Adrenal gland (tissue), 12 donors: ENCODE measurements around the gene ENPP6. TPM values are rescaled to one million over a fixed set of nuclear protein-coding genes. Genes with fewer than 3 reads are reported as not detected.

Experiments
- DNase-seq, 7 donors: peaks; one replicate each; pipeline ENCODE4 v3.0.0-alpha.2; 2019 to 2020
- H3K27ac ChIP-seq, 5 donors: fragments of 200-600 bp; sonication (generic) in 4 of 5; 1 replicate in 3 of 5; 2 replicates in 2 of 5; pipeline versions ENCODE4 v1.5.1 to v1.8.0; 2016 to 2020; ENCODE audit warnings: mild to moderate bottlenecking in 1 of 5
- H3K27me3 ChIP-seq: fragments of 200-600 bp; 2 replicates; pipeline ENCODE4 v1.8.0; 2021
- H3K36me3 ChIP-seq, 2 donors: fragments of 200-600 bp; replicated peaks in 1 of 2; 1 replicate in 1 of 2; 2 replicates in 1 of 2; pipeline versions ENCODE4 v1.5.1 to v1.8.0; 2018 to 2022
- H3K4me1 ChIP-seq, 2 donors: fragments of 200-600 bp; replicated peaks in 1 of 2; 1 replicate in 1 of 2; 2 replicates in 1 of 2; pipeline versions ENCODE4 v1.5.1 to v1.8.0; 2018 to 2021
- H3K4me3 ChIP-seq, 4 donors: fragments of 200-600 bp; sonication (generic) in 3 of 4; one replicate each; pipeline ENCODE4 v1.5.1; 2016 to 2018
- H3K9me3 ChIP-seq, 3 donors: fragments of 200-600 bp; sonication (generic) in 1 of 3; replicated peaks in 1 of 3; 1 replicate in 2 of 3; 2 replicates in 1 of 3; pipeline versions ENCODE4 v1.5.1 to v1.8.0; 2016 to 2021
- POLR2A ChIP-seq, 2 donors: fragments of 450-650 bp; IDR thresholded peaks; one replicate each; pipeline ENCODE4 v1.6.1; 2017; ENCODE audit warnings: antibody characterized with exemption in 2 of 2, mild to moderate bottlenecking in 2 of 2, moderate library complexity in 1 of 2
- WGBS, 4 donors: extraction: QIAGEN DNeasy Blood & Tissue Kit in 2 of 4; methylation state at CpG; one replicate each; pipeline versions ENCODE4 v1.1.5 to v1.1.7; 2013 to 2017; 5-methylcytosine and 5-hydroxymethylcytosine counted together
- intact Hi-C, 2 donors: fragments of 100-400 bp; cut with DNase I; formaldehyde crosslinking; loops; one replicate each; pipeline versions ENCODE4 v1.14.1 to v1.15.0; 2022 to 2023
- polyA plus RNA-seq, 3 donors: library from polyadenylated mRNA; stranded (reverse); fragments of 200-250 nt in 2 of 3; fragments of 350-450 nt in 1 of 3; fragmentation: Illumina TruSeq in 1 of 3; extraction: RNeasy Lipid Tissue Mini Kit (QIAGEN cat#74804) in 1 of 3; gene quantifications; one replicate each; pipeline ENCODE4 v1.2.3, GENCODE V29; 2013 to 2014
- total RNA-seq, 9 donors: library from RNA; depleted of rRNA in 4 of 9; stranded (reverse); fragments of >200 nt in 4 of 9; fragments of 120-200 nt in 1 of 9; fragmentation: NEBNext Ultra II Directional in 1 of 9; extraction: Animal tissue kit (Norgen Biotek cat#: 25700) in 1 of 9; gene quantifications; one replicate each; pipeline versions ENCODE4 v1.1.0 to v1.2.4, GENCODE V29; 2013 to 2023
- TF ChIP-seq, protein P1 (sequence below), 6 experiments: fragments of 450-650 bp in 4 of 6; fragments of 200-600 bp in 2 of 6; sonication (generic) in 1 of 6; IDR thresholded peaks; 1 replicate in 5 of 6; 2 replicates in 1 of 6; pipeline versions ENCODE4 v1.5.1 to v1.8.0; 2016 to 2021; ENCODE audit warnings: antibody characterized with exemption in 6 of 6, mild to moderate bottlenecking in 2 of 6, moderate library complexity in 1 of 6
- donor health status: healthy with polysubstance abuse.
- donor health status: Bipolar disorder and iron deficiency.
- donor health status: DM: yes; HTN: yes; CAD: no.
- donor health status: DM: no; HTN: no; CAD: no.
- donor health status: DM: no; HTN: no; CAD: no.
- donor health status: DM: yes; HTN: yes; CAD: no.

Gene ENPP6
- total and polyA plus RNA-seq, 12 donors = 0.18 to 11.3 (median 0.46) TPM; not detected in 1

DNA sequence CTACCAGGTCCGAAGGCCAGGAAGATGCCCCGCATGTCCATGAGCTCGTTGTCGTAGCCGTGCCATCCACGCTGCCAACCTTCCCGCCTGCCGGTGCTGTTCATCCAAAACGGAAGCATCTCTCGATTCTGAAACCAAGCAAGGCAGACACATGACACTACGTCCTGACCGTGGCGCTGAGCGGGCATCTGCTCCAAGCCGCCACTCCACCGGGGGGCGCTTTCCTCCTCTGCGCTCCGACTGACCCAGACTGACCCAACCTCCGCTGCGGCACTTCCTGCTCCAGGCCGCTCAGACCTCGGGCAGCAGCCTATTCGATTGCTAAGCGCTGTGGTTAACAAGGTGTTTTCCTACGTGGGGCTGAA lies 120.5 kb downstream of the ENPP6 start:
- WGBS, 4 donors = 41 to 61% (median 54%) methylated on average over 9 to 26 of the region's 26 CpGs
- peak; percentile 27 to 76 (median 46) for DNase-seq
- intact Hi-C loops = no loop called here
- Histone ChIP-seq H3K9me3 (no peaks in the 10 kb centered on the region), H3K4me3 (peak overlapping the region in 1 of 4 donors; percentile 2), H3K27me3 (no peaks in the 10 kb centered on the region), H3K27ac (no peak overlapping the region), H3K36me3 (no peaks in the 10 kb centered on the region), H3K4me1 (peaks cover 7 to 9% of the 10 kb centered on the region in 2 donors)
- TF ChIP-seq, protein P1, sequence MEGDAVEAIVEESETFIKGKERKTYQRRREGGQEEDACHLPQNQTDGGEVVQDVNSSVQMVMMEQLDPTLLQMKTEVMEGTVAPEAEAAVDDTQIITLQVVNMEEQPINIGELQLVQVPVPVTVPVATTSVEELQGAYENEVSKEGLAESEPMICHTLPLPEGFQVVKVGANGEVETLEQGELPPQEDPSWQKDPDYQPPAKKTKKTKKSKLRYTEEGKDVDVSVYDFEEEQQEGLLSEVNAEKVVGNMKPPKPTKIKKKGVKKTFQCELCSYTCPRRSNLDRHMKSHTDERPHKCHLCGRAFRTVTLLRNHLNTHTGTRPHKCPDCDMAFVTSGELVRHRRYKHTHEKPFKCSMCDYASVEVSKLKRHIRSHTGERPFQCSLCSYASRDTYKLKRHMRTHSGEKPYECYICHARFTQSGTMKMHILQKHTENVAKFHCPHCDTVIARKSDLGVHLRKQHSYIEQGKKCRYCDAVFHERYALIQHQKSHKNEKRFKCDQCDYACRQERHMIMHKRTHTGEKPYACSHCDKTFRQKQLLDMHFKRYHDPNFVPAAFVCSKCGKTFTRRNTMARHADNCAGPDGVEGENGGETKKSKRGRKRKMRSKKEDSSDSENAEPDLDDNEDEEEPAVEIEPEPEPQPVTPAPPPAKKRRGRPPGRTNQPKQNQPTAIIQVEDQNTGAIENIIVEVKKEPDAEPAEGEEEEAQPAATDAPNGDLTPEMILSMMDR (IDR thresholded peaks at IDR 0.05) = peak in 2 of 6 experiments; percentile 11 to 33
- TF ChIP-seq POLR2A (IDR thresholded peaks at IDR 0.05) = no peak

DNA sequence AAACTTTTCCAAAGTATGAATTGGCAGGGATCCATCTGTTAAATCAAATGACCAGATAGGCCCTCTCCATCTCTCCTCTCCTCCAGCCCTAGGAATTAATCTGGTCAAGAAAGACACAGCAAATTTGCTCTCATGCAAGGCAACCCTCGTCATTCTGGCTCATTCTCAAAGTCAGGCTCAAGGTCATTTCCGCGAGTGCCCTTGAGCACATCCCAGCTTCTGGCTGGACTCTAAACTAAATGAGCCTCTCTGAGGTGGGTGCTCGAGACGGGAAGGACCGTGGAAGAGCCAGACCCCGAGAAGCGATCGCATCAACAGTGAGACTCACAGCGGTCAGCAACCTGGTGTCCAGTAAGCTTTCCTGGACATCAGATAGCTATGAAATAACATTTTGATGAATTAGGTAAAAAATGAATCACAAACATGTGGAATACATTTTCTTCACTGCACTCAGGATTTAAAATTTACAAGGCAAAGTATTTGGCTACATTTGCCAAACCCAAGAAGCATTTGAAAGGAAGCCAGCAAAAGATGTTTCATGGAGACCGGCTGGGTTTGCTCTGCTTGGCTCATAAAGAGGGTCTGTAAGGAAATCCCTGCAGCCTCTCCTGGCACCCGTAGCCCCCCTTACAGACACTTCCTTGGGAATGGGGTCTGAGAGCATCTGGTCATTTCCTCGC lies 121.0 kb downstream of the ENPP6 start:
- WGBS, 4 donors = 45 to 54% (median 49%) methylated on average over 12 to 13 of the region's 13 CpGs
- Histone ChIP-seq H3K4me3 (peak overlapping the region in 1 of 4 donors; percentile 2), H3K27me3 (no peaks in the 10 kb centered on the region), H3K4me1 (peaks cover 7 to 9% of the 10 kb centered on the region in 2 donors), H3K9me3 (no peaks in the 10 kb centered on the region), H3K36me3 (no peaks in the 10 kb centered on the region), H3K27ac (no peak overlapping the region)
- intact Hi-C loops = no loop called here
- no peak for TF ChIP-seq POLR2A (IDR thresholded peaks at IDR 0.05)
- TF ChIP-seq, protein P1 (IDR thresholded peaks at IDR 0.05) = no peak
- DNase-seq = peak in 2 of 7 donors; percentile 5 to 17

- intact Hi-C loops = no loop called here
- Histone ChIP-seq H3K4me3 (no peak overlapping the region), H3K36me3 (no peaks in the 10 kb centered on the region), H3K4me1 (peaks cover 7 to 9% of the 10 kb centered on the region in 2 donors), H3K27ac (no peak overlapping the region), H3K27me3 (no peaks in the 10 kb centered on the region), H3K9me3 (no peaks in the 10 kb centered on the region)
- WGBS, 4 donors = 75 to 82% (median 80%) methylated on average over 8 of the region's 8 CpGs
- no peak for DNase-seq
- TF ChIP-seq, protein P1 (IDR thresholded peaks at IDR 0.05) = no peak
- no peak for TF ChIP-seq POLR2A (IDR thresholded peaks at IDR 0.05)
Measured at GRCh38 chr4:184094532-184095159, 123.0 kb downstream of the ENPP6 start.

DNA sequence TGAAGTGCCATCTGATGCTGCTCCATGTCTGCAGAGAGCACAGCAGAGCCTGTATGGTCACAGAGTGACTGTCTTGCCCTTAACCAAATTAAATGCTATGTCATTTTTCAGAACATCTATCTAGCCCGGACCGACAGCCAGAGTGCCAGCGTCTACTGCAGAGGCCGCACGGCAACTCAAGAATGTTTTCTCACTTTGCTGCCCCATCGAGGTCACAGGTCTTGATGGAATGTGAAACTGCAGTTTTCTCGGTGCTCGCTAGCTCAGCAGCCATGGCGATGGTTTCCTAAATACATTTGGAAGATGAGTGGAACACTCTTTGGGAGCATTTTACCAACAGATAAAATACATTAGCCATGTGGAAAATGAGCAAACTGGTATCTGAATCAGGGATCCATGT lies 125.7 kb downstream of the ENPP6 start:
- no peak for DNase-seq
- Histone ChIP-seq H3K27me3 (no peaks in the 10 kb centered on the region), H3K27ac (no peak overlapping the region), H3K4me3 (no peak overlapping the region), H3K9me3 (no peaks in the 10 kb centered on the region), H3K4me1 (peaks cover 7% of the 10 kb centered on the region in 2 donors), H3K36me3 (no peaks in the 10 kb centered on the region)
- WGBS, 4 donors = 81 to 89% (median 86%) methylated on average over 9 of the region's 9 CpGs
- no peak for TF ChIP-seq POLR2A (IDR thresholded peaks at IDR 0.05)
- TF ChIP-seq, protein P1 (IDR thresholded peaks at IDR 0.05) = no peak
- intact Hi-C loops = no loop called here
